Ovary (tissue), 3 donors: Measurements from ENCODE around the gene TTC7B.

Experiments
- CTCF ChIP-seq, 3 donors: fragments of 450-650 bp in 2 of 3; fragments of 200-600 bp in 1 of 3; IDR thresholded peaks; one replicate each; pipeline versions ENCODE4 v1.5.1 to v1.8.0; 2016 to 2022; ENCODE audit warnings: antibody characterized with exemption in 3 of 3, mild to moderate bottlenecking in 1 of 3
- POLR2A ChIP-seq: fragments of 450-650 bp; IDR thresholded peaks from one replicate; pipeline ENCODE4 v1.6.1; 2017; ENCODE audit warnings: antibody characterized with exemption, mild to moderate bottlenecking, moderate library complexity
- donor health status: DM: no; HTN: no; CAD: no.

DNA sequence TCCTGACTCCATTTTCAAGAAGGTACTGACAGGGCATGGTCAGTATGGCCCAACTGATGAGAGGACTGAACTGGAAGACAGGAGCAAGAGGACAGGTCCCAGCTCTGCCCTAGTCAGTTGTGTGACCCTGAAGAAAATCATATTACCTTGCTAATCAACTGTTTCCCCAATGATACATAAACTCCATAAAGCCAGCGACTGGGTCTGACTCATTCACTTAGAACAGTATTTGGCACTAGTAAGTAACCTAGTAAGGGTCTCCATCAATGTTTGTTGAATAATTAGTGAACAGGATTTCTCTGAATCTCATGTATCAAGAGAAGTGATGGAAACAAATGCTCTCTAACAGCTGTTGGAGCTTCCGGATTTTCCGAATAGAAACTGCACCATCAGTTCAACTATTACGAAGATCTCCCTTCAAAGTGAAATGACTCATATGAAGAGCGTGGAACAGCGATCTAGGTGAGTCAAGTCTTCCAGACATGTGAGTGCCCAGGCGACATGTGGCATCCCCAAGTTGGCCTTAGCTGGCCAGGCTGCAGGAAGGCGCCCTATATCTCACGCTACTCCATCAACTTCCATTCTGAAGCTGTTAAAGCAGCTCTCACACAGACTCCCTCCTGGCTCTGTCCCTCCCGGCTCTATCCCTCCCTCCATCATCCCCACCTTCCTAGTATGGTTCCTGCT lies 94.5 kb downstream of the TTC7B start:
- TF ChIP-seq CTCF (IDR thresholded peaks at IDR 0.05) (no peak), POLR2A (no peak)
